Forelimb muscle (tissue), 1 donor: ENCODE measurements around the gene GALNS. TPM values are rescaled to one million over a fixed set of nuclear protein-coding genes. Genes with fewer than 3 reads are reported as not detected.
"Not testable (repeated sequence)": the region's sequence is repeated elsewhere in the genome, so short reads cannot be mapped to it uniquely, and the experiment has no call there.

Source experiments
- DNase-seq: peaks from one replicate; pipeline ENCODE4 v3.0.0-alpha.2; 2013; ENCODE audit warnings: low read depth
- polyA plus RNA-seq: library from polyadenylated mRNA; unstranded; fragments of 120-200 nt; gene quantifications from one replicate; pipeline ENCODE4 v1.2.1, GENCODE V29; 2013; ENCODE audit not compliant: insufficient read length

Gene GALNS
- polyA plus RNA-seq: 17.1 TPM

GRCh38 chr16:88856828-88857727 is at the start of gene GALNS, which contains the start of gene TRAPPC2L:
Gene GALNS, minus strand, starts transcription at chr16:88856947. Its CDS starts 70 bp downstream, at chr16:88856877.
Gene TRAPPC2L, plus strand, starts transcription at chr16:88857127. Its CDS starts 24 bp downstream, at chr16:88857151.
- DNase-seq: peak; percentile 71

GRCh38 chr16:88906020-88906419 is 49.3 kb upstream of the GALNS start:
- DNase-seq: no peak

- DNase-seq: no peak
These were observed 48.8 kb upstream of the GALNS start for GRCh38 chr16:88905563-88905962.

- no peak for DNase-seq
These were observed 48.1 kb upstream of the GALNS start for GRCh38 chr16:88904676-88905365.

- DNase-seq: no peak
These were observed 46.5 kb upstream of the GALNS start for GRCh38 chr16:88903267-88903666.

- DNase-seq: no peak
These were observed 46.0 kb upstream of the GALNS start for GRCh38 chr16:88902744-88903143.

- DNase-seq: no peak
These were observed 45.1 kb upstream of the GALNS start for GRCh38 chr16:88901718-88902337.

- no peak for DNase-seq
These were observed 43.9 kb upstream of the GALNS start for GRCh38 chr16:88900662-88901052.

GRCh38 chr16:88899901-88900661 is 43.3 kb upstream of the GALNS start:
- no peak for DNase-seq

- no peak for DNase-seq
These were observed 41.1 kb upstream of the GALNS start for GRCh38 chr16:88897696-88898425.

- DNase-seq: no peak
These were observed 39.7 kb upstream of the GALNS start for GRCh38 chr16:88896238-88897070.

- DNase-seq: no peak
These were observed 38.6 kb upstream of the GALNS start for GRCh38 chr16:88895335-88895734.

GRCh38 chr16:88894681-88895300 is 38.0 kb upstream of the GALNS start:
- DNase-seq: no peak

- not testable (repeated sequence) for DNase-seq
These were observed 37.5 kb upstream of the GALNS start for GRCh38 chr16:88894266-88894665.

GRCh38 chr16:88893127-88893968 is 36.6 kb upstream of the GALNS start:
- no peak for DNase-seq

GRCh38 chr16:88892065-88892464 is 35.3 kb upstream of the GALNS start:
- DNase-seq: no peak

GRCh38 chr16:88891083-88891482 is 34.3 kb upstream of the GALNS start:
- DNase-seq: no peak

GRCh38 chr16:88889702-88890352 is 33.1 kb upstream of the GALNS start:
- not testable (repeated sequence) for DNase-seq
